ENCODE results near the gene FAP.

DNA sequence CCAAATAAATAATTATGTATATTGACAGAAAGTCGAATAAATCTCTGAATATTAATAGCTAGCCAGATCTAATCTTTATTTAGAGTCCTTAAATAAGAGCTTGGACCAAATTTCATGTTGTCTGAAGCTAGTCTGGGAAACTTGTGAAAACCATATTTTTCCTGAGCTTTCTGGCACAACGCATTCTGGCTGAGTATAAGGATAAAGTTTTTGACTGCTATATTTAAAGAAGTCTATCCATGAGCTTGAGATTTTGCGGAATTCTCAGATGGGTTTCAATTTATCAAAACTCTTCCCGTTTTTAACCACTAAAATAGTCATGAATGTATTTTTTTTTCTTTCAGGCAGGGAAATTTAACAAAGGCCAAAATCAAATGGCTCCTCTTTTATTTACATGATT lies 23.8 kb downstream of the FAP start:
- TF ChIP-seq, protein P1, sequence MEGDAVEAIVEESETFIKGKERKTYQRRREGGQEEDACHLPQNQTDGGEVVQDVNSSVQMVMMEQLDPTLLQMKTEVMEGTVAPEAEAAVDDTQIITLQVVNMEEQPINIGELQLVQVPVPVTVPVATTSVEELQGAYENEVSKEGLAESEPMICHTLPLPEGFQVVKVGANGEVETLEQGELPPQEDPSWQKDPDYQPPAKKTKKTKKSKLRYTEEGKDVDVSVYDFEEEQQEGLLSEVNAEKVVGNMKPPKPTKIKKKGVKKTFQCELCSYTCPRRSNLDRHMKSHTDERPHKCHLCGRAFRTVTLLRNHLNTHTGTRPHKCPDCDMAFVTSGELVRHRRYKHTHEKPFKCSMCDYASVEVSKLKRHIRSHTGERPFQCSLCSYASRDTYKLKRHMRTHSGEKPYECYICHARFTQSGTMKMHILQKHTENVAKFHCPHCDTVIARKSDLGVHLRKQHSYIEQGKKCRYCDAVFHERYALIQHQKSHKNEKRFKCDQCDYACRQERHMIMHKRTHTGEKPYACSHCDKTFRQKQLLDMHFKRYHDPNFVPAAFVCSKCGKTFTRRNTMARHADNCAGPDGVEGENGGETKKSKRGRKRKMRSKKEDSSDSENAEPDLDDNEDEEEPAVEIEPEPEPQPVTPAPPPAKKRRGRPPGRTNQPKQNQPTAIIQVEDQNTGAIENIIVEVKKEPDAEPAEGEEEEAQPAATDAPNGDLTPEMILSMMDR (IDR thresholded peaks at IDR 0.05), result no peak
- no peak for TF ChIP-seq POLR2A (IDR thresholded peaks at IDR 0.05)
